PC-9 (cell line): ENCODE results near the gene SNTG2.

ENCODE experiments used
- EZH2 ChIP-seq: fragments of 200-600 bp; sonication (generic); IDR thresholded peaks from 2 replicates; pipeline ENCODE4 v1.8.0; 2017; ENCODE audit warnings: antibody characterized with exemption, low read depth
- TF ChIP-seq, protein P1 (sequence below): fragments of 200-600 bp; sonication (generic); conservative IDR thresholded peaks from 2 replicates; pipeline ENCODE4 v1.6.1; 2017; ENCODE audit warnings: mixed run types, antibody characterized with exemption, mild to moderate bottlenecking, moderate library complexity

DNA sequence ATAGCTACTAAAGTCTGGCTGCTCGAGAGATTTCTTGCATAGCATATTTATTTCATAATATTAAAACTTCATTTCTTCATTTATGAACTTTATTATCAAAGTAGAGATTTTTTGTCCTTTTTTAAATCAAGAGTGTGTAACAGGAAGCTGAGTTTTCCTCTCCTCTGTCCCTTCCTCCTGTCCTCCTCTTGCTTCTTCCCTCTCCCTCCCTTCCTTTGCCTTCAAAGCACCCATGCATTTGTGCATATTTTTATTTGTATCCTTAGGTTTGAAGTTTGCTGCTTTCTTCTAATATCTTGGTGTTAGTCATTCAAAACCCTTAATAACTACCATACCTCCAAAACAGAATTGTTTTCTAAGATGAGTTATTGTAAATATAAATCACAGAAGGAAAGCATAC, 174.6 kb downstream of the SNTG2 start:
- TF ChIP-seq, protein P1, sequence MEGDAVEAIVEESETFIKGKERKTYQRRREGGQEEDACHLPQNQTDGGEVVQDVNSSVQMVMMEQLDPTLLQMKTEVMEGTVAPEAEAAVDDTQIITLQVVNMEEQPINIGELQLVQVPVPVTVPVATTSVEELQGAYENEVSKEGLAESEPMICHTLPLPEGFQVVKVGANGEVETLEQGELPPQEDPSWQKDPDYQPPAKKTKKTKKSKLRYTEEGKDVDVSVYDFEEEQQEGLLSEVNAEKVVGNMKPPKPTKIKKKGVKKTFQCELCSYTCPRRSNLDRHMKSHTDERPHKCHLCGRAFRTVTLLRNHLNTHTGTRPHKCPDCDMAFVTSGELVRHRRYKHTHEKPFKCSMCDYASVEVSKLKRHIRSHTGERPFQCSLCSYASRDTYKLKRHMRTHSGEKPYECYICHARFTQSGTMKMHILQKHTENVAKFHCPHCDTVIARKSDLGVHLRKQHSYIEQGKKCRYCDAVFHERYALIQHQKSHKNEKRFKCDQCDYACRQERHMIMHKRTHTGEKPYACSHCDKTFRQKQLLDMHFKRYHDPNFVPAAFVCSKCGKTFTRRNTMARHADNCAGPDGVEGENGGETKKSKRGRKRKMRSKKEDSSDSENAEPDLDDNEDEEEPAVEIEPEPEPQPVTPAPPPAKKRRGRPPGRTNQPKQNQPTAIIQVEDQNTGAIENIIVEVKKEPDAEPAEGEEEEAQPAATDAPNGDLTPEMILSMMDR: no peak
- TF ChIP-seq EZH2: no peak
